Thyroid gland (tissue), 4 donors: Measurements from ENCODE around the gene AHNAK2.

Experiments
- CTCF ChIP-seq, 6 experiments: fragments of 200-600 bp in 3 of 6; fragments of 450-650 bp in 3 of 6; sonication (generic) in 3 of 6; IDR thresholded peaks; one replicate each; pipeline ENCODE4 v1.5.1; 2016 to 2019; ENCODE audit warnings: antibody characterized with exemption in 6 of 6, mild to moderate bottlenecking in 2 of 6, inconsistent platforms in 1 of 6, moderate library complexity in 1 of 6
- POLR2A ChIP-seq, 2 donors: fragments of 450-650 bp; IDR thresholded peaks; one replicate each; pipeline ENCODE4 v1.6.1; 2017; ENCODE audit warnings: antibody characterized with exemption in 2 of 2, mild to moderate bottlenecking in 2 of 2, moderate library complexity in 1 of 2

- peak in 1 of 2 donors; percentile 54 for TF ChIP-seq POLR2A (IDR thresholded peaks at IDR 0.05)
- TF ChIP-seq CTCF (IDR thresholded peaks at IDR 0.05) = no peak
Measured at GRCh38 chr14:104895786-104896661, 82.2 kb downstream of the AHNAK2 start.
